Glomerular endothelial cell (primary cell): ENCODE results near the gene ASIC5. TPM values are rescaled to one million over a fixed set of nuclear protein-coding genes. Genes with fewer than 3 reads are reported as not detected.
"Not testable (repeated sequence)": the region's sequence is repeated elsewhere in the genome, so short reads cannot be mapped to it uniquely, and the experiment has no call there.

Source experiments
- DNase-seq: peaks from one replicate; pipeline ENCODE4 v3.0.0-alpha.2; 2011; ENCODE audit warnings: low read depth, low spot score; ENCODE audit errors: extremely low read depth
- total RNA-seq: library from RNA; depleted of rRNA; stranded (reverse); fragments of >200 nt; gene quantifications from 2 replicates; pipeline ENCODE4 v1.2.3, GENCODE V29; 2015

Gene ASIC5
- total RNA-seq, 1 donor from 2014 or later = not detected

GRCh38 chr4:155805016-155805415 lies 61.1 kb downstream of the ASIC5 start:
- no peak for DNase-seq

GRCh38 chr4:155802190-155802959 lies 63.7 kb downstream of the ASIC5 start:
- DNase-seq = no peak

GRCh38 chr4:155800685-155801343 lies 65.3 kb downstream of the ASIC5 start:
- no peak for DNase-seq

- no peak for DNase-seq
Observed at GRCh38 chr4:155799794-155800123, 66.3 kb downstream of the ASIC5 start.

- no peak for DNase-seq
Observed at GRCh38 chr4:155799116-155799793, 66.8 kb downstream of the ASIC5 start.

GRCh38 chr4:155797581-155797980 lies 68.5 kb downstream of the ASIC5 start:
- DNase-seq = not testable (repeated sequence)

- DNase-seq = no peak
Observed at GRCh38 chr4:155795991-155796390, 70.1 kb downstream of the ASIC5 start.

GRCh38 chr4:155794589-155795236 lies 71.4 kb downstream of the ASIC5 start:
- no peak for DNase-seq

GRCh38 chr4:155789982-155790381 lies 76.1 kb downstream of the ASIC5 start:
- DNase-seq = no peak

- DNase-seq = no peak
Observed at GRCh38 chr4:155789391-155789790, 76.7 kb downstream of the ASIC5 start.

- peak; percentile 39 for DNase-seq
Observed at GRCh38 chr4:155787113-155787710, 78.9 kb downstream of the ASIC5 start.

- DNase-seq = no peak
Observed at GRCh38 chr4:155785828-155786227, 80.2 kb downstream of the ASIC5 start.

GRCh38 chr4:155784637-155785036 lies 81.4 kb downstream of the ASIC5 start:
- no peak for DNase-seq

GRCh38 chr4:155781249-155781831 lies 84.7 kb downstream of the ASIC5 start:
- DNase-seq = no peak

GRCh38 chr4:155780775-155781174 lies 85.3 kb downstream of the ASIC5 start:
- no peak for DNase-seq

Other genes starting within 250 kb of the ASIC5 start
- gene GUCY1A1, start 199.4 kb downstream of the ASIC5 start, total RNA-seq = 0.70 and 2.2 TPM in 2 replicates
- 0.39 and 2.0 TPM in 2 replicates for gene GUCY1B1, start 107.3 kb downstream of the ASIC5 start, total RNA-seq
- not detected in 2 replicates for gene TDO2, start 37.4 kb upstream of the ASIC5 start, total RNA-seq
- gene CTSO, start 87.6 kb upstream of the ASIC5 start, total RNA-seq = 18.3 TPM in 2 replicates